NAMALWA (cell line): ENCODE results near the gene HIVEP3.

Experiments
- DNase-seq: peaks from one replicate; pipeline ENCODE4 v3.0.0-alpha.2; 2015; ENCODE audit warnings: low spot score

Gene HIVEP3

DNA sequence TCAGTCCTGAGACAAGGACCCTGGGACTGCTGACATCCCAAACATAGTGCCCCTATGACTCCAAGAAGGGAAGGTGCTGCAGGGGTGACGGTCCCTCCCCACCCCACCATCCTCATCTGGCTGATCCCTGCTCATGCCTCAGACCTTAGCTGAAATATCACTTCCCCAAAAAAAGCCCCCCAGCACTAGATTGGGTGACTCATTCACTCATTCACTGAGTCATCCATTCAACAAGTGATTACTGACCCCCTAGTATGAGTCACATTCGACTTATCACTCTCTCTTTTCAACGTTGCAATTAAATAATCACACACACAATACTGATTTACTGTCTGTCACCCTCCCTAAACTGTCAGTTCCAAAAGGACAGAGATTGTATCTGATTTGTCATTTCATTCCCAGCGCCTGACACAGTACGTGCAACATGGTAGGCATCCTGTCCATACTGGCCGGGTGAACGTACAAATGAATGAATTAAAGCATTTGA lies 48.6 kb downstream of the HIVEP3 start:
- DNase-seq: no peak

DNA sequence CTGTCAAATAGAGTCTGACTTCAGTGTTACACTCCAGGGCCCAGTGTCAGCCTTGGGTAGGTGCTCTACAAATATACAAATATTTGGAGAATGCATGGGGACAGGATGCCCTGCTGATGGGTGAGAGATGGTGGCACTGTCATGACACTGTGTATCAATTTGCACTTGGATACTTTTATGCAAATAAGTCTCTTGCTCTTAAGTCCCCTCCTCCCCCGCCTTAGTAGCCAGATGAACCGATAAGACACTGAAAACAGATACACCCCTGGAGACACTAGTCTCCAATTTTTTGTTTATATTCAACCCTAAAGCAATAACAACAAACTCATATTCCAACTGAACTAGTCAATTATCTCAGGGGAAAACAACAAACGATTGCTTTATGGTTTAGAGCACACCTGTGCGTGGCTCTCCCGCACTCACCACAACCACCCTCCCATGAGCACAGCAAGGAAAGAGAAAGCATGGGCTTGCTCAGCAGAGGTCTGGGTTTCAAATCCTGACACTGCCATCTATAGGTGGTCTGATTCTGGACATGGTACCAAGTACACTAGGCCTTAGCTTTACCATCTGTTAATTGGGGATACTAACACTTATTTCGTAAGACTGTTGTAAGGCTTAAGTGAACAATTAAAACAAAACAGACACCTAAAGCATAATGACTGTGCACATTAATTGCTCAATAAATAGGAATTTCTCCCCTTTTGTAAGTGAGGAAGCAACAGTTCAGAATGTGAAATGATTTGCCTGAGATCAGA lies 50.3 kb downstream of the HIVEP3 start:
- peak; percentile 74 for DNase-seq

- no peak for DNase-seq
These were observed 52.4 kb downstream of the HIVEP3 start for GRCh38 chr1:41866285-41866684.

- DNase-seq: no peak
These were observed 54.2 kb downstream of the HIVEP3 start for GRCh38 chr1:41864471-41865040.

DNA sequence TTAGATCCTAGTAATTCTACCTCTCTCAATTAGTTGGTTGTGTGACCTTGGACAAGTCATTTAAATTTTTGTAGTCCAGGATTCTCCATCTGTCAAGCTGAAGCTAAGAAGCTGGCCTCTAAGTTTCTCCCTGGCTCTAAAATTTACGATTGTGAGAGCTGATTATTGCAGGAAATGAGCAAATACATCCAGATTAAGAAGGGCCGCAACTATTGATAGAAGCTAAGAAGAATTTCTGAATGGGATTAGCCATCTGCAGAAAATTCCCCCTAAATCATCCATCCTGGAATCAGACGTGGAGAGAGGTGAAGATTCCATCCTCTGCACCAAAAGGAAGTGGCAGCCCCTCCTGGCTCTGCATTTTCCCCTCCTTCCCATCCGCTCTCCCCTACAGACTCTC lies 55.0 kb downstream of the HIVEP3 start:
- DNase-seq: no peak

DNA sequence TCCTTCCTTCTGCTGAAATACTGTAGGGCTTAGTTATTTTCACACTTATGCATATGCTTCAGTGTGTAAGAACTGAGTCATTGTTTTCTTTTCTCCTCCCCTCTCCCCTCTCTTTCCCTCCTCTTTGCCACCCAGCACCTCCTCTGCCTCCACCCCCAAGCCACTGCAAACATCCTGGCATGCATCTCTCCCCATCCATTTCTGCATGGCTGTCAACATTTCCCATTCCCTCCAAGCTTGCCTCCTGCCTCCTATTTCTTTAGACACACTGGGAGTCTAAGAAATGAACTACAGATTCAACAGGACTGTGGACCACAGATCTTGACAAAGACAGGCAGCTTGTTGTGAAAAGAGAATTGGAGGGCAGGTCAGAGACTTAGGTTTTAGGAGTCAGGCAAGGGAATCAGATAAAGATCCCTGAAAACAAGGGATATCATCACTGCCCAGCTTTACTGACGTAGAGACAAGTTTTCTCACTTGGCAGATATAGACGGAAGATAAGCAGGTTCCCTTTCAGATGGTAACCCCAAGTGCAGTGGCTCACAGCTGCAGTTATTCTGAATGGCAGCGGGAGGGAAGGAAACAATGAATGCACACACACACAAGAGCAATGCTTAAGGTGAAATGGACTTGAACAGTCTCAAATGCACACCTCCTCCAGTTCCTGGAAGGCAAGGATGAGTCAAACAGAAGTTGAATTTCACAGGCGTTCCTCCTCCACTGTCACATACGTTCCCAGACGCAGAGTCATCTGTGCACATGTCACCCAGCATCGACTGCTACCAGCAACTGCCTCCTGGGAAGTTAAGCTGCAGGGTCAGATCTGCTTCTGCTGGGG lies 56.1 kb downstream of the HIVEP3 start:
- DNase-seq: no peak

- DNase-seq: no peak
These were observed 57.0 kb downstream of the HIVEP3 start for GRCh38 chr1:41861535-41862383.

DNA sequence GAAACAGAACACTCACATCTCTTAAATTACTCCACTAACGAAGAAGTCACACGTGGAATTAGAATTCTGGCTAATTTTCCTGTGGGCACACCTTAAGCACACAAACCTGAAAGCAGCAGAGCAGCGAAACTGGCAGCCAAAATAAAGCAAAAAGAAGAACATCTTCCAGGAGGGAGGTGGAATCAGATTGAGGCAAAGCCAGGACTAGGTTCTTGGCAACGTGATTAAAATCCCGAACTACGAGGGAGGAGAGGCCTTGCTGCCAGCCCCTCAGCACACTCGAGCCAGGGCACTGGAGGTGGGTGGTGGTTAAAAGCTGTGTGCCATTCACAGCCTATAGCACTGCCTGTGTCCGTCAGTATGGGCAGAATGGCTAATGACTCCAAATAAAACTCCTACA lies 58.0 kb downstream of the HIVEP3 start:
- DNase-seq: no peak

DNA sequence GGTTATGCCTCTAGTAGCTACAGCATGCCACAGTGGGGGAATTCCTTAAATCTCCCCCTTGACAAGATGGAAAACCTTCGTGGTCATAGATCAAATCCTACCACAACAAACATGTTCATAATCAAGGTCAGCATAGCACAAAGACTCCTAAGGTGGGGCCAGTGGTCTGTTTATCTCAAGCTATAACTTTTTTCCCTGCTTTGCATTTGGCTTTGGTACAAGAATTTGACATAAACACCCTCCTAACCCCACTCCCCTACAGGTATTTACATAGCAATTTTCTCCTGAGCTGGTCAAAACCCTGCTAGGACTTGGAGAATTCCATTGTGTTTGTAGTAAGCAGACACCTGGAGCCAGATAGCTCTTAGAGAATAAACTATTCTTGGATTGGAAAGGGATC lies 58.5 kb downstream of the HIVEP3 start:
- DNase-seq: no peak

- no peak for DNase-seq
These were observed 59.0 kb downstream of the HIVEP3 start for GRCh38 chr1:41859686-41860085.

DNA sequence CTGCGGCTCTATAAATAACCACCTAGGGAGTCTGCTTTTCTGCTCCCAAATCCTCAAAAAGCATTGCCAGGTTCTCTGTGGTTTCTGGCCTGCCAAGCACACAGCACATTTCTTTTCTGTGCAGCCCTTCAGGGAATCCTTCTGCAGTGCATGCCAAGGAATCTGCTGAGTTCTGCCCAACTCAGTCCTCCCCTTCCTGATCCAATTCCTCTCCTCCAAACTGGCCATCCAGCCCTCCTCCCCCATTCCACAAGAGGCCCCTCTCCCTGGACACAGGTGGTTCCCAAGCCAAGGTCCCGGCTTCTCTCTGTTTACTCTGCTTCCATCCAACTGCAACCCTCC lies 61.8 kb downstream of the HIVEP3 start:
- DNase-seq: no peak

DNA sequence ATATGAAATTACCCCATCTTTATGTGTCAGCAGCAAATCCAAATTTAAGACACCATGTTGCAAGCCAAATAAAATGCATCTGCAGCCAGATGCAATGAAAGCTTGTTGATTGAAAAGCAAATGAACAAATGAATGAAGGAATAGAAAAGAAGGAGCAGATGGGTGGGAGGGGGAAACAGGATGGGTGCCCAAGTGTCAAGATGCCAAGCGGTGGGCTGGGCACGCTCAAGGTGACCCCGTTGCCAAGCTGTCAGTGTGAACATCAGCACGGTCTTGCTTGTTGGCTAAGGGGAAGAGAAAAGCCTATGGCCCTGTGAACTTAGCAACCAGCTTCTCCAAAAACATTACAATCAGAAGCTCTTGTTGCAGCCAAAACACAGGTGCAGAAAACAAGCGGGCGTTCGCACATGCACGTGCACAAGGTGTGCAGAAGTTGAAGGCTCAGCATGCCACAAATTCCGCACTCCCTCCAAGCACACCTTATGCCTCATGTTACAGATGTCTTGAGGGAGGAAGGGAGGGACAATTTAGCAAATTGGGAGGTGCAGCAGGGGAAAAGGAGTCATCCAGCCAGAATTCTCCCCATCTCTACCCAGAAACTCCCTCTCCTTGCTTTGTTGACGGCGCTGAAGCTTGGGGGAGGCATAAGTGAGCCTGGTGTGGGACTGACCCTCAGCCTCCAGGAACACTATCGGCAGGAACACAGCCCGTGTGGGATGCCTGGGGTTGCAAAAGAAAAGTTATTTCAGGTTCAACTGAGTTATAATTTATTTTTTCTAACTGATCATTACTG lies 62.4 kb downstream of the HIVEP3 start:
- no peak for DNase-seq

DNA sequence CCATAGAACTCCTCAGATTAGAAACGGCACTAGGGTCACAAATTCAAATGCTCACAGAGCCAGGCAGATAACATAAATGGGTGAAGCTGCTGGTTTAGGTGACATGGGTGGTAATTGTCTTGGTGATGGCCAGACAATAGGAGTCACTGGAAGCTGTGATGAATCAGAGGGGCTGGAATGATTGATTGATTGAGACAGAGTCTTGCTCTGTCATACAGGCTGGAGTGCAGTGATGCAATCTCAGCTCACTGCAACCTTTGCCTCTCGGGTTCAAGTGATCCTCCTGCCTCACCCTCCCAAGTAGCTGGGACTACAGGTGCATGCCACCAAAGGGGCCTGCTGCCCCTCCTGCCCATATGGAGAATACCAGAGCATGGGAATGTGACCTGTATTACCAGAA lies 63.0 kb downstream of the HIVEP3 start:
- DNase-seq: no peak

DNA sequence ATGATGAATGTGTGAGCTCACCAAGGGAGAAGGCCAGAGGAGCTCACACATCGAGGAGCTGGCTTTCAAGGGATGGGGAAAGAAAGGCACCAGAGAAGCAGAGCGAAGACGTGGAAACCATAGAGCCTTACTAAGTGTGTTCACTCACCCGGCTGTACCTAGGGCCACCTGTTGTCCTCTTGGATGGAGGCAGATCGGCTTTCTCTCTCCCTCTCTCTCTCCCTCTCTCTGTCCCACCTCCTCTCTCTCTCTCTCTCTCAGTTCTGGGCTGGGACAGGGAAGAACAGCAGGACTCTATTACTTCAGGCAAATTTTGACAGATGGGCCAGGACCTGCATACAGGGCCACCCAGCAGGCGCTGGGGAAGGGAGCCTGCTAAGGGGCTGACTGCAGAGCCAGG lies 64.8 kb downstream of the HIVEP3 start:
- DNase-seq: no peak

- DNase-seq: no peak
These were observed 66.6 kb downstream of the HIVEP3 start for GRCh38 chr1:41852091-41852490.

DNA sequence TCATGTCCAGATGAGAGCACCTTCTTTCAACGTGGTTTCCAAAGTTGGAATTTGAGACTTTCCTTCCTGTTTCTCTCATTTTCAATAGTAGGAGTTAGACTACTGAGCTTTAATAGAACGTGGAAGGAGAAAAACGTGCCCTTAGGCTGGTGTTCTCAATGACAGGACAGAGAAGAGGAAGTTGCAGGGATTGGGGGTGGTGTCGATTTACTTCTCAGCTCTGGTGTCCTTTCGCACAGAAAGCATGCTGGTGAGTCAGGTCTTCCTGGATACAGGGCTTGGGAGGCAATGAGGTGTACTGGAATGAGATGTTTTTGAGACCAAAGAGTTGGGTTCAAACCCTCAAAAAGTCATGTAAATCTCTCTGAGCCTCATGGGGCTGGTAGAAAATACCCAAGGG lies 67.1 kb downstream of the HIVEP3 start:
- DNase-seq: no peak

DNA sequence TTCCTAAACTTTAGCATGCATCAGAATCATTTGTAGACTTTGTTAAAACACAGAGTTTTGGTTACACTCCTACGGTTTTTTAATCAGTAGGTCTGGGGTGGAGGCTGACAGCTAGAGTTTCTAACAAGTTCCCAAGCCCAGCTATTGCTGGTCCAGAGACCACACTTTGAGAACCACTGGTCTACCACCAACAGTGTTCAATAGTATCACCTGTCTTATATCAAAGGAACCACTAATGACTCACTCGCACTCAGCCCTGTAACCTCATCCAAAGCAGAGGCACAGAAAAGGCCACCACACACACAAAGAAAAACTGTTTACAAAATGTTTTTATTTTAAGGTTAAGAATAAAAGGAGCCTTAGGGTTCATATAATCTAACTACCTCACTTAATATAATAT lies 68.7 kb downstream of the HIVEP3 start:
- DNase-seq: no peak

- DNase-seq: no peak
These were observed 69.4 kb downstream of the HIVEP3 start for GRCh38 chr1:41849211-41849759.

- no peak for DNase-seq
These were observed 70.3 kb downstream of the HIVEP3 start for GRCh38 chr1:41848216-41848952.

- DNase-seq: no peak
These were observed 71.0 kb downstream of the HIVEP3 start for GRCh38 chr1:41847733-41848132.
